K562 (cell line): ENCODE data around the gene IFRD1. TPM values are rescaled to one million over a fixed set of nuclear protein-coding genes. Genes with fewer than 3 reads are reported as not detected.

ENCODE experiments used
- ATAC-seq: fragments of 200-7000 bp; cut with Tn5 transposase; 3 replicates; pipeline ENCODE4 v1.9.1; 2020; ENCODE audit warnings: moderate library complexity
- BruUV-seq: library from RNA; stranded (reverse); fragments of 400-500 nt; replicated peaks from 2 replicates; lab custom pipeline; 2021; lab: Mats Ljungman, UMichigan
- CTCF ChIA-PET: fragments of 300-600 bp; formaldehyde crosslinking; extraction: SDS; loops from one replicate; lab custom pipeline; 2021; ENCODE audit warnings: low intra/inter-chr PET ratio; lab: Yijun Ruan, JAX
- POLR2A ChIA-PET: fragments of 300-600, 350-650 bp; sonication (Branson Sonifier 250); formaldehyde crosslinking; extraction: SDS; loops from one replicate; lab custom pipeline; 2021; ENCODE audit warnings: antibody characterized with exemption, inconsistent platforms; lab: Yijun Ruan, JAX
- DNase-seq, 4 experiments: peaks; one replicate each; pipeline versions ENCODE4 v3.0.0 to v3.0.0-alpha.2; 2011 to 2018; ENCODE audit warnings: low spot score in 3 of 4, mixed read lengths in 3 of 4; ENCODE audit errors: extremely low read depth in 1 of 4
- FAIRE-seq: peaks from 2 replicates; lab custom pipeline; 2011; peaks lifted over from hg19 to GRCh38; lab: Jason Lieb, UNC
- H2AFZ ChIP-seq: 2 replicates; pipeline ENCODE4 v1.6.0; 2011; ENCODE audit warnings: low read depth, low read length, control low read depth, inconsistent platforms
- H3K27ac ChIP-seq: fragments of 200-600 bp; 3 replicates; pipeline ENCODE4 v1.8.0; 2011; ENCODE audit warnings: low read depth, mild to moderate bottlenecking, control low read depth, inconsistent platforms, low read length, moderate library complexity, mixed read lengths; ENCODE audit errors: extremely low read depth
- H3K27me3 ChIP-seq, 2 experiments: fragments of 300-600 bp in 1 of 2; 2 replicates in 1 of 2; 3 replicates in 1 of 2; pipeline versions ENCODE4 v1.6.0 to v1.8.0; 2011; ENCODE audit warnings: inconsistent platforms in 2 of 2, low read length in 2 of 2, mild to moderate bottlenecking in 1 of 2, mixed read lengths in 1 of 2, moderate library complexity in 1 of 2; ENCODE audit not compliant: control insufficient read depth in 2 of 2, insufficient read depth in 2 of 2
- H3K36me3 ChIP-seq: fragments of 300-600 bp; 3 replicates; pipeline ENCODE4 v1.8.0; 2011; ENCODE audit warnings: mild to moderate bottlenecking, low read length, inconsistent platforms; ENCODE audit not compliant: control insufficient read depth, insufficient read depth
- H3K4me1 ChIP-seq, 2 experiments: fragments of 200-600 bp in 1 of 2; replicated peaks in 1 of 2; 2 replicates in 1 of 2; 3 replicates in 1 of 2; pipeline versions ENCODE4 v1.5.1 to v1.8.0; 2011; ENCODE audit warnings: inconsistent platforms in 2 of 2, low read length in 2 of 2, mild to moderate bottlenecking in 1 of 2, mixed read lengths in 1 of 2, moderate library complexity in 1 of 2; ENCODE audit not compliant: control insufficient read depth in 2 of 2, insufficient read depth in 2 of 2
- H3K4me2 ChIP-seq: 2 replicates; pipeline ENCODE4 v1.6.1; 2011; ENCODE audit warnings: low read length, control low read depth, inconsistent platforms, mixed read lengths; ENCODE audit not compliant: insufficient read depth
- H3K4me3 ChIP-seq: fragments of 200-600 bp; sonication (generic), shearing (Covaris generic); 2 replicates; pipeline ENCODE4 v1.5.1; 2016; ENCODE audit warnings: control low read depth, inconsistent platforms
- H3K79me2 ChIP-seq: fragments of 200-600 bp; 3 replicates; pipeline ENCODE4 v1.8.0; 2011; ENCODE audit warnings: low read length, inconsistent platforms; ENCODE audit not compliant: control insufficient read depth, insufficient read depth
- H3K9ac ChIP-seq, 2 experiments: 2 replicates each; pipeline versions ENCODE4 v1.6.0 to v1.6.1; 2011; ENCODE audit warnings: low read depth in 2 of 2, low read length in 2 of 2, control low read depth in 1 of 2, inconsistent platforms in 1 of 2, mild to moderate bottlenecking in 1 of 2, mixed read lengths in 1 of 2; ENCODE audit not compliant: insufficient read depth in 1 of 2
- H3K9me1 ChIP-seq: one replicate; pipeline ENCODE4 v1.6.0; 2011; ENCODE audit warnings: inconsistent platforms, mild to moderate bottlenecking, low read length, moderate library complexity; ENCODE audit not compliant: control insufficient read depth, insufficient read depth
- H3K9me3 ChIP-seq: replicated peaks from 2 replicates; pipeline ENCODE4 v1.5.1; 2011; ENCODE audit warnings: low read depth, low read length, inconsistent platforms; ENCODE audit not compliant: control insufficient read depth, insufficient read depth
- H4K20me1 ChIP-seq: replicated peaks from 2 replicates; pipeline ENCODE4 v1.6.1; 2011; ENCODE audit warnings: low read length, inconsistent platforms, mixed read lengths; ENCODE audit not compliant: control insufficient read depth, insufficient read depth
- ASH1L ChIP-seq: fragments of 450-650 bp; IDR thresholded peaks from 2 replicates; pipeline ENCODE4 v1.6.1; 2018; ENCODE audit warnings: borderline replicate concordance, mild to moderate bottlenecking, low read depth; ENCODE audit not compliant: partially characterized antibody
- CEBPB ChIP-seq: fragments of 450-650 bp; IDR thresholded peaks from 2 replicates; pipeline ENCODE4 v1.6.1; 2016; ENCODE audit warnings: missing genetic modification characterization, missing compliant biosample characterization
- CHD2 ChIP-seq: IDR thresholded peaks from 2 replicates; pipeline ENCODE4 v1.6.1; 2011; ENCODE audit warnings: low read depth, low read length
- DNMT1 ChIP-seq: fragments of 450-650 bp; IDR thresholded peaks from 2 replicates; pipeline ENCODE4 v1.6.1; 2016; ENCODE audit warnings: antibody characterized with exemption, mild to moderate bottlenecking
- KDM1A ChIP-seq, 2 experiments: fragments of 450-650 bp; IDR thresholded peaks; 2 replicates each; pipeline ENCODE4 v1.6.1; 2016; ENCODE audit warnings: mild to moderate bottlenecking in 2 of 2
- MED1 ChIP-seq: sonication (generic); formaldehyde crosslinking; IDR thresholded peaks from 2 replicates; pipeline ENCODE4 v1.8.1; 2023; ENCODE audit warnings: missing genetic modification reagents, borderline replicate concordance
- MTA3 ChIP-seq: fragments of 450-650 bp; formaldehyde crosslinking; IDR thresholded peaks from 2 replicates; pipeline ENCODE4 v1.6.1; 2017; ENCODE audit warnings: mild to moderate bottlenecking, borderline replicate concordance
- NR1H2 ChIP-seq: sonication (generic); formaldehyde crosslinking; IDR thresholded peaks from 2 replicates; pipeline ENCODE4 v1.4.0; 2020; ENCODE audit warnings: mild to moderate bottlenecking, missing genetic modification reagents
- PHTF2 ChIP-seq: fragments of 250-450 bp; sonication (Bioruptor Pico); IDR thresholded peaks from 2 replicates; pipeline ENCODE4 v1.5.0; 2021; ENCODE audit warnings: mild to moderate bottlenecking
- PURB ChIP-seq: sonication (generic); formaldehyde crosslinking; IDR thresholded peaks from 2 replicates; pipeline ENCODE4 v1.9.0; 2021; ENCODE audit warnings: low read depth, mild to moderate bottlenecking, missing genetic modification reagents
- ZNF175 ChIP-seq: fragments of 200-800 bp; sonication (Bioruptor generic); IDR thresholded peaks from 2 replicates; pipeline ENCODE4 v1.6.1; 2016; ENCODE audit warnings: low read depth, mild to moderate bottlenecking, missing genetic modification characterization, missing compliant biosample characterization
- ZNF239 ChIP-seq: fragments of 250-450 bp; sonication (Bioruptor Pico); IDR thresholded peaks from 2 replicates; pipeline ENCODE4 v1.4.0; 2020; ENCODE audit warnings: mild to moderate bottlenecking
- ZNF24 ChIP-seq: fragments of 450-650 bp; IDR thresholded peaks from 2 replicates; pipeline ENCODE4 v1.6.1; 2016
- WGBS: fragments of 100-300 bp; shearing (Covaris generic); methylation state at CpG from one replicate; pipeline ENCODE4 v1.1.6; 2016; ENCODE audit warnings: low coverage, mixed read lengths; ENCODE audit not compliant: insufficient coverage; ENCODE audit errors: missing lambda C conversion rate; 5-methylcytosine and 5-hydroxymethylcytosine counted together
- in situ Hi-C: fragments of 300-500 bp; cut with MboI; formaldehyde crosslinking; loops from 4 replicates; pipeline ENCODE4 v1.15.0; 2018; ENCODE audit warnings: inconsistent platforms, mixed read lengths
- intact Hi-C: fragments of 100-400 bp; cut with micrococcal nuclease; formaldehyde crosslinking; loops from 2 replicates; pipeline ENCODE4 v1.14.2; 2022
- polyA plus RNA-seq, 8 experiments: library from polyadenylated mRNA; depleted of rRNA in 4 of 8; stranded (reverse) in 5 of 8; unstranded in 3 of 8; fragments of >200 nt; fragmentation: Nextera tagmentation in 2 of 8; fragmentation: Illumina TruSeq in 1 of 8; extraction: Ambion mirVana in 2 of 8; extraction: Trizol in 1 of 8; gene quantifications; 2 replicates each; pipeline versions ENCODE4 v1.2.1 to v1.2.3, GENCODE V29; 2011 to 2014; ENCODE audit warnings: inconsistent platforms in 1 of 8, missing spikeins in 1 of 8
- total RNA-seq, 7 experiments: library from RNA; depleted of rRNA in 6 of 7; stranded (reverse); fragments of >200 nt in 6 of 7; fragmentation: Illumina TruSeq in 2 of 7; extraction: Trizol in 2 of 7; gene quantifications; 2 replicates each; pipeline versions ENCODE4 v1.2.1 to v1.2.3, GENCODE V29; 2011 to 2021; ENCODE audit warnings: low replicate concordance in 1 of 7
- TF ChIP-seq, protein P1 (sequence below), 2 experiments: fragments of 450-650 bp in 1 of 2; sonication (generic) in 1 of 2; formaldehyde crosslinking in 1 of 2; IDR thresholded peaks; 2 replicates each; pipeline versions ENCODE4 v1.7.1 to v1.9.0; 2016 to 2022; ENCODE audit warnings: inconsistent platforms in 1 of 2, mild to moderate bottlenecking in 1 of 2, missing genetic modification reagents in 1 of 2

IFRD1 gene
- total and polyA plus RNA-seq, 9 of the 15 experiments (the other 6 are each of a cell fraction or from before 2014, with no cell fraction given): 27.6 to 81.8 (median 68.1) TPM

DNA sequence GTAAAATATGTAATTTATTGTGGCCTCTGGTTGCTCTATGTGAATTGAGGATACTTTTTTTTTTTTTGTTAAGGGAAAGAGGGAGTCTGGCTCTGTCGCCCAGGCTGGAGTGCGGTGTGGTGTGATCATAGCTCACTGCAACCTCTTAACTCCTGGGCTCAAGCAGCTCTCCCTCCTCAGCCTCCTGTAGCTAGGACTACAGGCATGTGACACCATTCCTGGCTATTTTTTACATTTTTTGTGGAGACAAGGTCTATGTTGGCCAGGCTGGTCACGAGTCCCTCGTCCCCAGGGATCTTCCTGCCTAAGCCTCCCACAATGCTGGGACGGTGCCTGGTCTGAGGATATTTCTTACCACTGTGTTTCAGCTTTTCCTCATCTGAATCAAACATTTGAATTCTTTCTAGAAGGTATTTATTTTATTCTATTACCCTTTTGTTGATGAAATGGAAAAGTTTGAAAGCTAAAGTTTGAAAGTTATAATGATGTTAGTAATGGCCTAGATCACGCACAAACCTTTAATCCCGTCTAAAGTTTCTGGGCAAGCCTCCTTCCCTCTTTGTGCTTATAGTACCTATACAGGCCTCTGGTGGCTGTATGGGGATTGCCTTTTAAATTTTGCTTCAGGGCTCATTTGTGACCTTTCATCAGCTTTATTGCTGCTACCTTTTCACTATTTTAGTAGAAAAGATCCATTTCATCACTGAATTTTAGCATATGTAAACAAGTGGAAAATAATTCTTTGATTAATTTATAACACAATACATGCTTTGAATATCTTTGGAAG, 2.0 kb downstream of the IFRD1 start:
- peak overlapping the region; percentile 89 to 90; a peak in 3 of 4 replicates for H3K9ac ChIP-seq
- H3K4me1 ChIP-seq: peaks cover 8 to 12% of the 10 kb centered on the region in 2 experiments; a peak in 4 of 5 replicates
- H3K4me2 ChIP-seq: peak overlapping the region; percentile 93
- no TSS peak for BruUV-seq
- DNase-seq (peak in 2 of 4 experiments; percentile 66 to 70), FAIRE-seq (peak; percentile 76), ATAC-seq (peak; percentile 62)
- peaks cover 49% of the 10 kb centered on the region for H3K79me2 ChIP-seq
- intact Hi-C loops: no loop called here
- H3K9me3 ChIP-seq: no peaks in the 10 kb centered on the region
- H3K27me3 ChIP-seq: no peaks in the 10 kb centered on the region
- peak overlapping the region; percentile 87 for H3K27ac ChIP-seq
- CTCF ChIA-PET: no interaction called here
- in situ Hi-C loops: no loop called here
- POLR2A ChIA-PET: interaction anchor here (0.6 to 4.3 kb wide), 17 partner anchors 10 to 1720 kb away, joined by 3 to 113 read pairs (median 4); partner anchors contain the start of genes DOCK4, TMEM168 and ZNF277
- peaks cover 21% of the 10 kb centered on the region for H3K36me3 ChIP-seq
- H3K4me3 ChIP-seq: peak overlapping the region; percentile 88
- H2AFZ ChIP-seq: peak overlapping the region; percentile 37
- H4K20me1 ChIP-seq: peaks cover 4% of the 10 kb centered on the region; the same call in 1 of the 2 replicates
- H3K9me1 ChIP-seq: no peaks in the 10 kb centered on the region
- 2% methylated on average over 7 of the region's 7 CpGs for WGBS
- TF ChIP-seq MED1 (CRISPR knock-in tag) (no peak), KDM1A (IDR thresholded peaks at IDR 0.05) (no peak), ZNF239 (CRISPR knock-in tag) (no peak), CEBPB (no peak), MTA3 (no peak), CHD2 (0 out of 2 replicates have a peak, but pooled peaks have one; percentile 9), ZNF175 (CRISPR knock-in tag) (no peak), NR1H2 (CRISPR knock-in tag) (no peak), ZNF24 (no peak), PHTF2 (CRISPR knock-in tag) (no peak), PURB (CRISPR knock-in tag) (no peak), DNMT1 (no peak), ASH1L (no peak)
- TF ChIP-seq, protein P1, sequence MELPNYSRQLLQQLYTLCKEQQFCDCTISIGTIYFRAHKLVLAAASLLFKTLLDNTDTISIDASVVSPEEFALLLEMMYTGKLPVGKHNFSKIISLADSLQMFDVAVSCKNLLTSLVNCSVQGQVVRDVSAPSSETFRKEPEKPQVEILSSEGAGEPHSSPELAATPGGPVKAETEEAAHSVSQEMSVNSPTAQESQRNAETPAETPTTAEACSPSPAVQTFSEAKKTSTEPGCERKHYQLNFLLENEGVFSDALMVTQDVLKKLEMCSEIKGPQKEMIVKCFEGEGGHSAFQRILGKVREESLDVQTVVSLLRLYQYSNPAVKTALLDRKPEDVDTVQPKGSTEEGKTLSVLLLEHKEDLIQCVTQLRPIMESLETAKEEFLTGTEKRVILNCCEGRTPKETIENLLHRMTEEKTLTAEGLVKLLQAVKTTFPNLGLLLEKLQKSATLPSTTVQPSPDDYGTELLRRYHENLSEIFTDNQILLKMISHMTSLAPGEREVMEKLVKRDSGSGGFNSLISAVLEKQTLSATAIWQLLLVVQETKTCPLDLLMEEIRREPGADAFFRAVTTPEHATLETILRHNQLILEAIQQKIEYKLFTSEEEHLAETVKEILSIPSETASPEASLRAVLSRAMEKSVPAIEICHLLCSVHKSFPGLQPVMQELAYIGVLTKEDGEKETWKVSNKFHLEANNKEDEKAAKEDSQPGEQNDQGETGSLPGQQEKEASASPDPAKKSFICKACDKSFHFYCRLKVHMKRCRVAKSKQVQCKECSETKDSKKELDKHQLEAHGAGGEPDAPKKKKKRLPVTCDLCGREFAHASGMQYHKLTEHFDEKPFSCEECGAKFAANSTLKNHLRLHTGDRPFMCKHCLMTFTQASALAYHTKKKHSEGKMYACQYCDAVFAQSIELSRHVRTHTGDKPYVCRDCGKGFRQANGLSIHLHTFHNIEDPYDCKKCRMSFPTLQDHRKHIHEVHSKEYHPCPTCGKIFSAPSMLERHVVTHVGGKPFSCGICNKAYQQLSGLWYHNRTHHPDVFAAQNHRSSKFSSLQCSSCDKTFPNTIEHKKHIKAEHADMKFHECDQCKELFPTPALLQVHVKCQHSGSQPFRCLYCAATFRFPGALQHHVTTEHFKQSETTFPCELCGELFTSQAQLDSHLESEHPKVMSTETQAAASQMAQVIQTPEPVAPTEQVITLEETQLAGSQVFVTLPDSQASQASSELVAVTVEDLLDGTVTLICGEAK (IDR thresholded peaks at IDR 0.05): 0 out of 2 replicates have a peak, but pooled peaks have one; percentile 18
- TF ChIP-seq, protein P1 (CRISPR knock-in tag; IDR thresholded peaks at IDR 0.05): no peak
